Small intestine (tissue), 7 donors: ENCODE data around the gene CAPZB. TPM values are rescaled to one million over a fixed set of nuclear protein-coding genes. Genes with fewer than 3 reads are reported as not detected.

Experiments
- DNase-seq, 2 donors: peaks; one replicate each; pipeline versions ENCODE4 v3.0.0 to v3.0.0-alpha.2; 2013
- FAIRE-seq: peaks from 2 replicates; lab custom pipeline; 2012; peaks lifted over from hg19 to GRCh38; lab: Jason Lieb, UNC
- H3K27ac ChIP-seq, 3 donors: one replicate each; pipeline ENCODE4 v1.5.1; 2013; ENCODE audit warnings: low read length in 2 of 3, mild to moderate bottlenecking in 2 of 3, control low read depth in 1 of 3, inconsistent platforms in 1 of 3, low read depth in 1 of 3, moderate library complexity in 1 of 3
- H3K27me3 ChIP-seq, 3 donors: one replicate each; pipeline ENCODE4 v1.6.1; 2013; ENCODE audit warnings: low read length in 3 of 3, inconsistent platforms in 1 of 3; ENCODE audit not compliant: control insufficient read depth in 3 of 3, insufficient read depth in 3 of 3
- H3K36me3 ChIP-seq, 3 donors: one replicate each; pipeline ENCODE4 v1.6.1; 2013; ENCODE audit warnings: low read length in 3 of 3, inconsistent platforms in 1 of 3, low read depth in 1 of 3, mild to moderate bottlenecking in 1 of 3, moderate library complexity in 1 of 3; ENCODE audit not compliant: control insufficient read depth in 3 of 3, insufficient read depth in 2 of 3
- H3K4me1 ChIP-seq, 3 donors: one replicate each; pipeline ENCODE4 v1.6.1; 2013; ENCODE audit warnings: low read length in 2 of 3, inconsistent platforms in 1 of 3, low read depth in 1 of 3, mild to moderate bottlenecking in 1 of 3, moderate library complexity in 1 of 3; ENCODE audit not compliant: control insufficient read depth in 3 of 3, insufficient read depth in 2 of 3
- H3K4me3 ChIP-seq, 3 donors: one replicate each; pipeline ENCODE4 v1.5.1; 2013; ENCODE audit warnings: low read length in 3 of 3, control low read depth in 1 of 3, inconsistent platforms in 1 of 3, low read depth in 1 of 3, mild to moderate bottlenecking in 1 of 3, moderate library complexity in 1 of 3
- H3K9me3 ChIP-seq, 2 donors: one replicate each; pipeline ENCODE4 v1.6.1; 2013; ENCODE audit warnings: low read depth in 1 of 2, low read length in 1 of 2; ENCODE audit not compliant: control insufficient read depth in 2 of 2, insufficient read depth in 1 of 2
- WGBS, 3 donors: extraction: QIAGEN DNeasy Blood & Tissue Kit; methylation state at CpG; one replicate each; pipeline ENCODE4 v1.1.7; 2013; 5-methylcytosine and 5-hydroxymethylcytosine counted together
- polyA plus RNA-seq, 4 donors: library from polyadenylated mRNA; stranded (reverse) in 3 of 4; unstranded in 1 of 4; fragments of 200-250 nt in 3 of 4; fragments of 120-200 nt in 1 of 4; gene quantifications; one replicate each; pipeline versions ENCODE4 v1.2.1 to v1.2.3, GENCODE V29; 2013
- donor health status: healthy with polysubstance abuse.
- donor health status: control.
- donor health status: control.
- donor health status: Bipolar disorder and iron deficiency.
- donor health status: healthy.

The CAPZB gene
- polyA plus RNA-seq, 4 donors, result 245 to 292 (median 276) TPM

GRCh38 chr1:19377812-19378718, 107.3 kb downstream of the CAPZB start:
- no peak overlapping the region for H3K4me3 ChIP-seq
- FAIRE-seq (no peak), DNase-seq (peak in 1 of 2 donors; percentile 57)
- H3K9me3 ChIP-seq, result peaks cover 0 to 4% of the 10 kb centered on the region in 2 donors
- no peaks in the 10 kb centered on the region for H3K27me3 ChIP-seq
- peaks cover 10 to 75% (median 23%) of the 10 kb centered on the region in 3 donors for H3K36me3 ChIP-seq
- peak overlapping the region; percentile 46 to 75 (median 73) for H3K27ac ChIP-seq
- 80 to 91% (median 84%) methylated on average over 17 of the region's 17 CpGs for WGBS, 3 donors
- peaks cover 3 to 48% (median 19%) of the 10 kb centered on the region in 3 donors for H3K4me1 ChIP-seq

DNA sequence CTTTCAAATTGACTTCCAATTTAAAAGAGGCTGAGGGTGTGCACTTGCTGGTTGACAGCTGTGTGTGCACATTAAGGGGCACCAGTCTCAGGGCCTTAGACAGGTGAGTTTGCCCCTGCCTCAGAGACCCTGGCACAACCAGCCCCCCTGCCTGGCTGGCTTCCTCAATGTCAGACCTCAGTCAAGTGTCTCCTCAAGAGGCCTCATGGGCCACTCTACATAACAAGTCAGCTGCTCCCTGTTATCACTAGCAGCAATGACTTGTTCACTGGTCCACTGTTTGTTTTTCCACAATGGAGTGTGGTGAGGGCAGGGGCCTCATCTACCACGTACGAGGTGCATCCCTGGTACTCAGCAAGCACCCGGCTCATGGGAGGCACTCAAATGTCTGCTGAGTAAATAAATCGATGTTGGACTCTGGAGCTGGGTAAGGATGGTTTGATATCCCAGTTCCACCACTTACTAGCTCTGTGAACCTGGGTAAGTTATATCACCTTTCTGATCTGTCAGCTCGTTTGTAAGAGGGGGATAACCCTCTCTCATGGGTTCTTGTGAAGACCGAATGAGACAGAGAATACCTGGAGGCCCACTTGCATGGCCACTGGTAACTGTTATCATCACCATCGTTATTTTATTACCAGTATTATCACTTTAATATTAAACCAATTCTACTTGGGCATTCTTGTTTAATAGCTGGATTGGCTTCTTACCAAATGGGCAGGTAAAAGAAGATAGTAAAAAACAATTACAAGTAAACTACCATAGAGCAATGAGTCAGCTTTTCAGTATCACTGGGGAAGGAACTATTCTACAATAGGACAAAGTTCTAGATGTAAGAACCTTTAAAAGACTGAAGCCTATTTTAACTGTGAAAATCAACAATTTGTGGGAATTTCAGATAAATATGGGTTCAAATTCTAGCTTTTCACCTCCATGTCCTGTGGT, 108.6 kb downstream of the CAPZB start:
- Histone ChIP-seq H3K36me3 (peaks cover 8 to 75% (median 21%) of the 10 kb centered on the region in 3 donors), H3K9me3 (peaks cover 0 to 4% of the 10 kb centered on the region in 2 donors), H3K27me3 (no peaks in the 10 kb centered on the region), H3K27ac (peak overlapping the region; percentile 6 to 77 (median 73)), H3K4me1 (peaks cover 3 to 52% (median 23%) of the 10 kb centered on the region in 3 donors), H3K4me3 (no peak overlapping the region)
- DNase-seq, result peak in 1 of 2 donors; percentile 91
- WGBS, 3 donors, result 33 to 81% (median 57%) methylated on average over 7 of the region's 7 CpGs
- peak; percentile 76 for FAIRE-seq

GRCh38 chr1:19375631-19376400, 109.5 kb downstream of the CAPZB start:
- H3K4me1 ChIP-seq, result peaks cover 3 to 61% (median 27%) of the 10 kb centered on the region in 3 donors
- H3K27me3 ChIP-seq, result no peaks in the 10 kb centered on the region
- WGBS, 3 donors, result 86 to 98% (median 89%) methylated on average over 6 of the region's 6 CpGs
- no peak for DNase-seq
- FAIRE-seq, result no peak
- H3K4me3 ChIP-seq, result no peak overlapping the region
- peaks cover 0 to 4% of the 10 kb centered on the region in 2 donors for H3K9me3 ChIP-seq
- H3K36me3 ChIP-seq, result peaks cover 8 to 80% (median 19%) of the 10 kb centered on the region in 3 donors
- H3K27ac ChIP-seq, result peak overlapping the region in 2 of 3 donors; percentile 73 to 77

DNA sequence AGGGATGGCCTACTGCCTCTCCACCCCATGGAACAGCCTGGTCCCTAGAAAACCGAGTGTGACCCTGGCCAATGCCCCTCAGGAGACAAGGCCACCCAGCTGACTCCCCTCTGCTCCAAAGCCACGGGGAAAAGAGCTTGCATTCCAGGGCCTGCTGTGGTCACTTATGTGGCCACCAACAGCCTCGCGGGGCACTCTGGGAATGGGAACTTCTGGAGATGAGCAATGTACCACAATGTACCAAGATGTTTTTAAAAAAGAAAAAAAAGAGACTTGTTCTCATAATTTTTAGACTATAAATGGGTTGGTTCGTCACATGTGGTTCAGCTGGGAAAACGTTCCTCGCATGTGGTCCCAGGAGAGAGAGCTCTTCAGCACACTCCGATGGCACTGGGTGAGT, 110.4 kb downstream of the CAPZB start:
- Histone ChIP-seq H3K9me3 (peaks cover 0 to 4% of the 10 kb centered on the region in 2 donors), H3K27ac (peak overlapping the region in 2 of 3 donors; percentile 4 to 78), H3K4me1 (peaks cover 3 to 69% (median 30%) of the 10 kb centered on the region in 3 donors), H3K27me3 (no peaks in the 10 kb centered on the region), H3K4me3 (no peak overlapping the region), H3K36me3 (peaks cover 8 to 79% (median 19%) of the 10 kb centered on the region in 3 donors)
- FAIRE-seq (no peak), DNase-seq (no peak)
- WGBS, 3 donors, result 89 to 93% (median 92%) methylated on average over 8 of the region's 8 CpGs

- Histone ChIP-seq H3K36me3 (peaks cover 8 to 83% (median 23%) of the 10 kb centered on the region in 3 donors), H3K27me3 (no peaks in the 10 kb centered on the region)
- FAIRE-seq, result no peak
Observed at GRCh38 chr1:19374083-19374801, 111.1 kb downstream of the CAPZB start.

GRCh38 chr1:19373211-19374082, 111.9 kb downstream of the CAPZB start:
- Histone ChIP-seq H3K4me3 (no peak overlapping the region), H3K4me1 (peaks cover 3 to 75% (median 30%) of the 10 kb centered on the region in 3 donors), H3K36me3 (peaks cover 8 to 86% (median 23%) of the 10 kb centered on the region in 3 donors), H3K27me3 (no peaks in the 10 kb centered on the region), H3K9me3 (peaks cover 0 to 4% of the 10 kb centered on the region in 2 donors), H3K27ac (peak overlapping the region in 2 of 3 donors; percentile 35 to 78)
- no peak for FAIRE-seq
- DNase-seq, result no peak
- whole genome bisulfite sequencing, 3 donors, result 88 to 93% (median 88%) methylated on average over 15 of the region's 15 CpGs

More at GRCh38 chr1:19374083-19374801, 111.1 kb downstream of the CAPZB start:
- Histone ChIP-seq H3K4me1 (peaks cover 3 to 76% (median 30%) of the 10 kb centered on the region in 3 donors), H3K4me3 (no peak overlapping the region), H3K9me3 (peaks cover 0 to 4% of the 10 kb centered on the region in 2 donors), H3K27ac (peak overlapping the region; percentile 4 to 78 (median 35))
- DNase-seq, result peak in 1 of 2 donors; percentile 65
- WGBS, 3 donors, result 80 to 84% (median 82%) methylated on average over 14 of the region's 14 CpGs
